Measurements from ENCODE around the gene CLIC1. TPM values are rescaled to one million over a fixed set of nuclear protein-coding genes. Genes with fewer than 3 reads are reported as not detected.
A peak's percentile ranks its signal among the peaks of the same experiment; 100 is the strongest.

CLIC1 gene
- total and polyA plus RNA-seq, 2 experiments from 2014 or later = 576 to 784 TPM

DNA sequence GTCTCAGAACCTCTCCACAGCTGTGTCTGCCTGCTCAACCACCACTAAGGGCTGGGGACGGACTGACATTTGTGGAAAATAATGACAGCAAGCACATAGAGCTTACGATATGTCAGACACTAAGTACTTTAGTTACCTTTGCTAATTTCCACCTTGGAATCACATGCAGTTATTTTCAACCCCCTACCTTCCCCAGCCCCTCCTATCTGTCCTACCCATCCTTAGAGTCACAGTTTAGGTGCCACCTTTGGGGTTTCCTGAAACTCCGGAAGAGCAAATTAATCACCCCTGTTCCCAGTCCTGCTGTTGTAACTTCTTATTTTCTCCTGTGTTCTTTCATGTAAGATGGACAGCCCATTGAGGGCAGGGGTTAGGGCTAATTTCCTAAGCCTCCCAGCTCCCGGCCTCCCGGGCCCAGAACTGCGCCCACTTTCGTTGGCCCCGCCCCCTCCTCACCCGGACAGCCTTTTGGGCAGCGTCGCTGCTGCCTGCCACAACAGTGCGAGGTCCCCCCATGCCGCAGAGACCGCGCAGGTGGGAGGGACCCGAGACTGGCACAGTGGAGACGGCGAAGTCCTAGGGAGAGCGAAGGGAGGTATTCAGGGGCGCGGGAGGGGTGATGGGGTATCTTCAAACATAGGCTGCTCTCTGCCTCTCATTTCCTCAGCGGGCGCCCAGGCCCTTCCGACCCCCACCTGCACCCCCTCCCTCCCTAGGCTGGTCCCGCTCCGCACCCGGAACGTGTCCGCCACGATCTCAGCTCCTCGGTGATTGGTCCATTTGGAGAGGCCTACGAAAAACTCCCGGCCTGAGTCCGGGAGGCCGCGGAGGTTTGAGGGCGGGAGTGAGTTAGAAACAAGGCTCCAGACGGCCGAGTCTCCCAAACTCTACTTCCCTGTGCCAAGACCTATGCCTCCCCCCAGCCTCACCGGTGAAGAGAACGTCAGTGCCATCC lies 8.3 kb downstream of the CLIC1 start:
- Histone ChIP-seq H3K9ac (peak overlapping the region; percentile 81), H3K27ac (no peak overlapping the region), H3K79me2 (ENCODE audit: insufficient read depth) (peaks cover 12% of the 10 kb centered on the region), H3K9me3 (ENCODE audit: low read depth) (no peaks in the 10 kb centered on the region), H3K4me3 (peak overlapping the region; percentile 75), H3K9me2 (ENCODE audit: insufficient read depth) (no peaks in the 10 kb centered on the region), H3K36me3 (ENCODE audit: low read depth) (peaks cover 35% of the 10 kb centered on the region), H3K4me1 (ENCODE audit: insufficient read depth) (peaks cover 6% of the 10 kb centered on the region; the same call in 1 of the 2 replicates), H3K4me2 (ENCODE audit: unreplicated experiment) (peak overlapping the region; percentile 87), H4K20me1 (ENCODE audit: insufficient read depth) (no peaks in the 10 kb centered on the region), H3F3A (ENCODE audit: insufficient read depth) (peaks cover 28% of the 10 kb centered on the region), H3K27me3 (replicated peaks; ENCODE audit: insufficient read depth) (no peaks in the 10 kb centered on the region), H2AFZ (peak overlapping the region; percentile 70)
- DNase-seq = peak; percentile 57
- WGBS, 2 experiments (ENCODE audit: low coverage in 1 of 2, low lambda C conversion rate in 2 of 2, missing lambda C conversion rate in 2 of 2) = 47 to 52% methylated on average over 31 to 41 of the region's 41 CpGs
- TF ChIP-seq EZH2 (IDR thresholded peaks at IDR 0.05; ENCODE audit: insufficient read depth, poor library complexity, severe bottlenecking) (no peak), EZH2phosphoT487 (IDR thresholded peaks at IDR 0.05; ENCODE audit: insufficient read depth, low read depth) (no peak)
- in situ Hi-C loops (cut with MboI) = no loop called here

DNA sequence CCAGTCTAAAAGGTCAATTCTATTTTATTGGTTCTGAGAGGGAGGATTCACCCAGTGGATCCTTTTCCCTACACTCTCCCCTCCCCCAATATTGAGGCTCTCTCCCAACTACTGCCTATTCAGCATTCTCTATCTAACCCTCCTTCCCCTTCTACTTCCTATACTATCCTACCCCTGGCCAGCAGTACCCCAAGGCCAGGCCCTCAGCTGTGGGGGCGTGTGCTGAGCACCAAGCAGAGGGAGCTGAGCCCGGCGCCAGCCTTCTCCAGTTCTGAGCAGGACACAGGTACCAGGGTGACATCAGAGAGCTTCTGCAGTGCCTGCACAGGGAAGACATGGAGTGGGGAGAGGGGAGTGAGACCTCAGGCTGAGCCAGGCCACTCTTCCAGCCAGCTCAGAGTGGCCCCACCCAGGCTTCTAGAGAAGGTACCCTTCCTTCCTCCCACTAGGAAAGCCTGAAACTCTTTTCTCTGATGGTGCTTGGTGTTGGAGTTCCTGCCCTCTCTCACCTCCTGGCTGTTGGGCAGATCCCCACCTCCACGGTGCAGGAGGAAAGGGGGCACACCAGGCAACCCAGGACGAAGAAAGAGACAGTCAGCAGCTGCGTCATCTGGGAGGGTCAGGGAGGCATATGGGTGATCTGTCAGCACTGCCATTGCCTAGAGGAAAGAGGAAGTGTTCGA lies 9.2 kb downstream of the CLIC1 start:
- Histone ChIP-seq H3K27me3 (replicated peaks; ENCODE audit: insufficient read depth) (no peaks in the 10 kb centered on the region), H3K9me3 (ENCODE audit: low read depth) (no peaks in the 10 kb centered on the region), H3K4me3 (no peak overlapping the region), H3K4me2 (ENCODE audit: unreplicated experiment) (no peak overlapping the region), H3K9ac (no peak overlapping the region), H3K27ac (no peak overlapping the region), H3K79me2 (ENCODE audit: insufficient read depth) (peaks cover 3% of the 10 kb centered on the region; the same call in 1 of the 2 replicates), H4K20me1 (ENCODE audit: insufficient read depth) (no peaks in the 10 kb centered on the region), H2AFZ (no peak overlapping the region), H3K9me2 (ENCODE audit: insufficient read depth) (no peaks in the 10 kb centered on the region), H3K36me3 (ENCODE audit: low read depth) (peaks cover 27% of the 10 kb centered on the region), H3F3A (ENCODE audit: insufficient read depth) (peaks cover 19% of the 10 kb centered on the region), H3K4me1 (ENCODE audit: insufficient read depth) (peaks cover 6% of the 10 kb centered on the region; the same call in 1 of the 2 replicates)
- WGBS, 2 experiments (ENCODE audit: low coverage in 1 of 2, low lambda C conversion rate in 2 of 2, missing lambda C conversion rate in 2 of 2) = 75 to 80% methylated on average over 7 of the region's 7 CpGs
- DNase-seq = no peak
- in situ Hi-C loops (cut with MboI) = no loop called here
- TF ChIP-seq EZH2 (IDR thresholded peaks at IDR 0.05; ENCODE audit: insufficient read depth, poor library complexity, severe bottlenecking) (no peak), EZH2phosphoT487 (IDR thresholded peaks at IDR 0.05; ENCODE audit: insufficient read depth, low read depth) (no peak)

DNA sequence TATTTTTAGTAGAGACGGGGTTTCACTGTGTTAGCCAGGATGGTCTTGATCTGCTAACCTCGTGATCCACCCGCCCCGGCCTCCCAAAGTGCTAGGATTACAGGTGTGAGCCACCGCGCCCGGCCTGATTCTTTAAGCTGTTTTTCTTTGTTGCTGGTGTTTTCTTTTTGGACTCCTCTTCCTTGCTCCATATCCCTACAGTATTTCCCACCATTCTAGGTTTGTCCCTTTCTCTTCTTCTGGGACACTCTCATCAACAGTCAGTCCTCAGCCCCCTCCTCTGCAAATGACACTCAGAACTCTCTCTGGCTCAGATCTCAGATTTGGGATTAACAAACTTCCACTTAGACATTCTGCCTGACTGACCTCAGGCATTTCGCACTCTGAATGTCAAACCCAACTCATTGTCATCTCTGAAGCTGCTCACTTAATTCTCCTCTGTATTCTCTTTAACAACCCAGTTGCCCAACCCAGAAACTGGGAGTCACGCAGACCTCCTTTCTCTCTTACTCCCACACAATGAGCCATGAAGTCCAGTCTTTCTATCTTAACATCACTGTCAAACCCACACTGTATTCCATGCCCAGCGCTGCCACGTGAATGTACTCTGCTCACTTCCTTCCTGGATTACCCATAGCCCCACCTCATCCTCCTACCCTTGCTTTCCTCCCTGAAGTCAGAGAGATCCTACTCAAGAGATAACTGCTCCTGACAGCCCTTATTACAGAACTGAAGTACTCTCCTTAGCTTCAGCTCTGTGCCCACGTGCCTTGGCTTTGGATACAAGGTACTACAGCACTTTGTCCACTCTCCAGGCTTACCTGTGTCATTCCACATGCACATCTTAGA lies 10.6 kb downstream of the CLIC1 start:
- H3K9ac ChIP-seq = no peak overlapping the region
- DNase-seq = no peak
- 86 to 88% methylated on average over 12 of the region's 12 CpGs for WGBS, 2 experiments (ENCODE audit: low coverage in 1 of 2, low lambda C conversion rate in 2 of 2, missing lambda C conversion rate in 2 of 2)
- H3K9me2 ChIP-seq (ENCODE audit: insufficient read depth) = no peaks in the 10 kb centered on the region
- H3K4me3 ChIP-seq = no peak overlapping the region
- in situ Hi-C loops (cut with MboI) = no loop called here
- no peaks in the 10 kb centered on the region for H3K27me3 ChIP-seq (replicated peaks; ENCODE audit: insufficient read depth)
- peaks cover 6% of the 10 kb centered on the region; the same call in 1 of the 2 replicates for H3K4me1 ChIP-seq (ENCODE audit: insufficient read depth)
- no peaks in the 10 kb centered on the region for H4K20me1 ChIP-seq (ENCODE audit: insufficient read depth)
- H3K79me2 ChIP-seq (ENCODE audit: insufficient read depth) = no peaks in the 10 kb centered on the region
- no peak overlapping the region for H2AFZ ChIP-seq
- H3K4me2 ChIP-seq (ENCODE audit: unreplicated experiment) = no peak overlapping the region
- H3K27ac ChIP-seq = no peak overlapping the region
- no peaks in the 10 kb centered on the region for H3K9me3 ChIP-seq (ENCODE audit: low read depth)
- H3F3A ChIP-seq (ENCODE audit: insufficient read depth) = peaks cover 5% of the 10 kb centered on the region
- TF ChIP-seq EZH2 (IDR thresholded peaks at IDR 0.05; ENCODE audit: insufficient read depth, poor library complexity, severe bottlenecking) (no peak), EZH2phosphoT487 (IDR thresholded peaks at IDR 0.05; ENCODE audit: insufficient read depth, low read depth) (no peak)
- H3K36me3 ChIP-seq (ENCODE audit: low read depth) = peaks cover 12% of the 10 kb centered on the region; the same call in 1 of the 2 replicates
